LNCAP (cell line): Measurements from ENCODE around the gene GPR161.

Experiments
- TF ChIP-seq, protein P1 (sequence below): fragments of 450-650 bp; IDR thresholded peaks from 2 replicates; pipeline ENCODE4 v1.5.1; 2017; ENCODE audit warnings: mild to moderate bottlenecking

The GPR161 gene

DNA sequence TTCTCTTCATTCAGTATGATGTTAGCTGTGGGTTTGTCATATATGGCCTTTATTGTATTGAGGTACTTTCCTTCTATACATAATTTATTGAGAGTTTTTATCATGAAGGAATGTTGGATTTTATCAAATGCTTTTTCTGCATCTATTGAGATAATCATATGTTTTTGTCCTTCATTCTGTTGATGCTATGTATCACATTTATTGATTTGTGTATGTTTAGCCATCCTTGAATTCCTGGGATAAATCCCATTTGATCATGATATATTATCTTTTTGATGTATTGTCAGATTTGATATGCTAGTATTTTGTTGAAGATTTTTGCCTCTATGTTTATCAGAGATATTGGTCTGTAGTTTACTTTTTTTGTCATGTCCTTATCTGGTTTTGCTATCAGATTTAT, 20.9 kb upstream of the GPR161 start:
- TF ChIP-seq, protein P1, sequence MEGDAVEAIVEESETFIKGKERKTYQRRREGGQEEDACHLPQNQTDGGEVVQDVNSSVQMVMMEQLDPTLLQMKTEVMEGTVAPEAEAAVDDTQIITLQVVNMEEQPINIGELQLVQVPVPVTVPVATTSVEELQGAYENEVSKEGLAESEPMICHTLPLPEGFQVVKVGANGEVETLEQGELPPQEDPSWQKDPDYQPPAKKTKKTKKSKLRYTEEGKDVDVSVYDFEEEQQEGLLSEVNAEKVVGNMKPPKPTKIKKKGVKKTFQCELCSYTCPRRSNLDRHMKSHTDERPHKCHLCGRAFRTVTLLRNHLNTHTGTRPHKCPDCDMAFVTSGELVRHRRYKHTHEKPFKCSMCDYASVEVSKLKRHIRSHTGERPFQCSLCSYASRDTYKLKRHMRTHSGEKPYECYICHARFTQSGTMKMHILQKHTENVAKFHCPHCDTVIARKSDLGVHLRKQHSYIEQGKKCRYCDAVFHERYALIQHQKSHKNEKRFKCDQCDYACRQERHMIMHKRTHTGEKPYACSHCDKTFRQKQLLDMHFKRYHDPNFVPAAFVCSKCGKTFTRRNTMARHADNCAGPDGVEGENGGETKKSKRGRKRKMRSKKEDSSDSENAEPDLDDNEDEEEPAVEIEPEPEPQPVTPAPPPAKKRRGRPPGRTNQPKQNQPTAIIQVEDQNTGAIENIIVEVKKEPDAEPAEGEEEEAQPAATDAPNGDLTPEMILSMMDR: no peak

DNA sequence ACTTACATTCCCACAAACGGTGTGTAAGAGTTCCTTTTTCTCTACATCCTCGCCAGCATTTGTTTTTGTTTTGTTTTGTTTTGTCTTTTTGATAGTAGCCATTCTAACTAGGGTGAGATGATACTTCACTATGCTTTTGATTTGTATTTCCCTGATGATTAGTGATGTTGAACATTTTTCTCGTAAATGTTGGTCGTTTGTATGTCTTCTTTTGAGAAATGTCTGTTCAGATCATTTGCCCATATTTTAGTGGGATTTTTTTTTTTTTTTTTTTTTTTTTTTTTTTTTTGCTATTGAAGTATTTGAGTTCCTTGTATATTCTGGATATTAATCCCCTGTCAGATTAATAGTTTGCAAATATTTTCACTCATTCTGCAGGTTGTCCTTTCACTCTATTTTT, 19.2 kb upstream of the GPR161 start:
- TF ChIP-seq, protein P1: no peak

DNA sequence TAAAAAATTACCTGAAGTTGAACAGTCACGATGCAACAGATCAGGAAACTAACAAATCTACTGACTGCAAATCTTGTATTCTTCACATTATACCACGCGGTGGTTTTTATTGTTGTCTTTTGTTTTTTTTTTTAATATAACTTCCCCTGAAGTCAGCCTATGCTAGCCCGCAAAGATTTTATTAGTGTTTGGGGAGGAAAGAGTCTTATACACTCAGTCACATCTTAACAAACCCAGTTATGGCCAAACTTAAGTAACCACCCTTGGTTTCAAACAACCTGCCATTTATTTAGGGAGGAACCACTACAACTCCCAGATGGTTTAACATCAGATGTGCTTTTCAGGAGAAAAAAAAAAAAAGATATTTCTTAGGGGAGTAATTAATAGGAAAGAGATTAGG, 15.2 kb upstream of the GPR161 start:
- TF ChIP-seq, protein P1: no peak

DNA sequence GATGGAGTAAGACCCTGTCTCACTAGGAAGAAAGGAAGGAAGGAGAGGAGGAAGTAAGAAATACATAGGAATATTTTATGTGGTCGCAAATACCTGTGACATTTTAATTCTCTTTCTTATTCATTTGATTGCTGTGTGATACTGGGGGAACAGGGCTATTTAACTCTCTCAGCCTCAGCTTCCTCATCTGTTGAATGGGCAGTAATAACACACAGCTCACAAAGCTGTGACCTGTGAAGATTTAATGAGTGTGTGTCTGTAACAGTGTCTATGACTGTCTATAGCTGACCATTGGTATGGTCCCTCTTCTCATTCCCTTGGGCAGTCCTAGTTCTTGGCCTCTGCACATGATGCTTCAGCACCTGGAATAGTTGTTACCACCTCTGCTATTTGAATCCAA, 13.6 kb upstream of the GPR161 start:
- TF ChIP-seq, protein P1: no peak

DNA sequence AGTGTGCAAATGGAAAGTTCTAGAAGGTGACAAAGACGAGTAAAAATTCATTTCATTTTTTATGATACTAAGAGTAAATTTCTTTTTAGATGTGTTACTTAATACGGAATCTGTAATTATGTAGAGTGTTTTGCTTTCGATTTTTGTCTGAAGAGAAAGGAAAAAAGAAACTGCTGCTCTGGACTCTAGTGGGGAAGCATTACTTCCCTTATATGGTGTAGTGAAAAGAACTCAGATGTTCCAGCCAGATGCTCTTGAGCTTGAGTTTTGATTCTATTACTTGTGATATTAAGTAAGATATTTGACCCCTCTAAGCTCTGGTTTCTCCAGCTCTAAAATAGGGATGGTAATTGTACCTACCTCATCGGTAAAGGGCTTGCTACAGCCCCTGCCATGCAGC, 12.2 kb upstream of the GPR161 start:
- TF ChIP-seq, protein P1: no peak

DNA sequence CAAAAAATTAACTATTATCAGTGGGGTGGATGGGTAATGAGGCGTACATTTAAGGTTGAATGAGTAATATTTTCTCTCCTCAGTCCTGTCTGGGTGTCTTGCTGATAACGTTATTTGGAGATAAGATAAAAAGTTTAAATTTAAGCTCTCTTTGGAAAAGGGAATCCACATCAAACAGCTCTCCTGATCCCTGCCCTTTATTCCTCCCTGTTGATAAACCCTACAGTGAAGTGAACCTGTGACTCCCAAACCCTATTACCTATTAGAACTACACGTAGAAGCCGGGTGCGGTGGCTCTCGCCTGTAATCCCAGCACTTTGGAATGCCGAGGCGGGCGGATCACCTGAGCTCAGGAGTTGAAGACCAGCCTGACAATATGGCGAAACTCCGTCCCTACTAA, 9.9 kb upstream of the GPR161 start:
- TF ChIP-seq, protein P1: no peak

DNA sequence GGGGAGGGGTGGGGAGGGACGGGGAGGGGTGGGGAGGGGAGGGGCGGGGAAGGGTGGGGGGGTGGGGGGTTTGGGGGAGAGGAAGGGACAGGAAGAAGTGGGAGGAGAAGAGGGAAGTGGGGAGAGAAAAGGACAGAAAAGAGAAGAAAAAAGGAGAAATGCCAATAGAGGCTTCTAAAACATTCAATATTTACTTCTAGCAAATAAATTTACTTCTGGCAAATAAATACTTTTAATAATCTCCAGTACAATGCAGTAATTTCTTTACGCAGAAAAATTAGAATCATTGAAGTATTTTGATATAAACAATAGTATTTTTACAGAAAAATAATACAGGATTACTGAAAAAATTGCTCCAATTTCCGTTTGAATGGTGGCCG, 9.4 kb upstream of the GPR161 start:
- TF ChIP-seq, protein P1: no peak
